Neural cell (in vitro differentiated cells): ENCODE measurements around the gene TAGLN. TPM values are rescaled to one million over a fixed set of nuclear protein-coding genes. Genes with fewer than 3 reads are reported as not detected.

ENCODE experiments used
- H2AFZ ChIP-seq: fragments of 200-600, 300-800 bp; sonication (generic), shearing (Covaris generic); 2 replicates; pipeline ENCODE4 v1.6.0; 2014; ENCODE audit warnings: low read depth, mild to moderate bottlenecking, antibody characterized with exemption, low read length, moderate library complexity
- H3F3A ChIP-seq: fragments of 200-600 bp; shearing (Covaris generic); 2 replicates; pipeline ENCODE4 v1.6.1; 2016; ENCODE audit warnings: mild to moderate bottlenecking, moderate library complexity, mixed read lengths, antibody characterized with exemption, low read length; ENCODE audit not compliant: insufficient read depth, poor library complexity, severe bottlenecking
- H3K27ac ChIP-seq: fragments of 200-600, 300-800 bp; sonication (generic), shearing (Covaris generic); 2 replicates; pipeline ENCODE4 v1.5.1; 2014; ENCODE audit warnings: mild to moderate bottlenecking, low read length, moderate library complexity
- H3K27me3 ChIP-seq: fragments of 300-800, 200-600 bp; sonication (generic), shearing (Covaris generic); 2 replicates; pipeline ENCODE4 v1.6.0; 2014; ENCODE audit warnings: mild to moderate bottlenecking, low read depth, low read length, moderate library complexity; ENCODE audit not compliant: insufficient read depth
- H3K36me3 ChIP-seq: fragments of 300-800, 200-600 bp; sonication (generic), shearing (Covaris generic); 2 replicates; pipeline ENCODE4 v1.5.1; 2014; ENCODE audit warnings: mild to moderate bottlenecking, antibody characterized with exemption, low read length, moderate library complexity; ENCODE audit not compliant: insufficient read depth
- H3K4me2 ChIP-seq: fragments of 300-800, 200-600 bp; sonication (generic), shearing (Covaris generic); 2 replicates; pipeline ENCODE4 v1.6.0; 2014; ENCODE audit warnings: mild to moderate bottlenecking, low read length
- H3K4me3 ChIP-seq: fragments of 300-800, 200-600 bp; sonication (generic), shearing (Covaris generic); 2 replicates; pipeline ENCODE4 v1.5.1; 2014; ENCODE audit warnings: mild to moderate bottlenecking, low read length, moderate library complexity
- H3K79me2 ChIP-seq: fragments of 200-600 bp; shearing (Covaris generic); replicated peaks from 2 replicates; pipeline ENCODE4 v1.6.0; 2014; ENCODE audit warnings: mild to moderate bottlenecking, low read length, moderate library complexity; ENCODE audit not compliant: insufficient read depth
- H3K9ac ChIP-seq: fragments of 300-800, 200-600 bp; sonication (generic), shearing (Covaris generic); 2 replicates; pipeline ENCODE4 v1.6.1; 2016; ENCODE audit warnings: mild to moderate bottlenecking, low read length, mixed read lengths
- H3K9me2 ChIP-seq: fragments of 200-600 bp; shearing (Covaris generic); 2 replicates; pipeline ENCODE4 v1.6.1; 2016; ENCODE audit warnings: mild to moderate bottlenecking, low read length, mixed read lengths; ENCODE audit not compliant: insufficient read depth
- H3K9me3 ChIP-seq: fragments of 200-600, 300-800 bp; sonication (generic), shearing (Covaris generic); 2 replicates; pipeline ENCODE4 v1.6.1; 2016; ENCODE audit warnings: mild to moderate bottlenecking, mixed run types, low read length, moderate library complexity, mixed read lengths
- H4K20me1 ChIP-seq: fragments of 200-600 bp; shearing (Covaris generic); 2 replicates; pipeline ENCODE4 v1.6.1; 2016; ENCODE audit warnings: mild to moderate bottlenecking, mixed run types; ENCODE audit not compliant: insufficient read depth
- EP300 ChIP-seq: fragments of 450-650 bp; conservative IDR thresholded peaks from 2 replicates; pipeline ENCODE4 v1.6.1; 2014; ENCODE audit warnings: antibody characterized with exemption, mild to moderate bottlenecking, moderate library complexity; ENCODE audit not compliant: poor library complexity, severe bottlenecking
- EZH2 ChIP-seq: fragments of 200-600, 300-800 bp; shearing (Covaris generic), sonication (generic); IDR thresholded peaks from 2 replicates; pipeline ENCODE4 v1.6.1; 2014; ENCODE audit warnings: antibody characterized with exemption, low read length, borderline replicate concordance, mild to moderate bottlenecking; ENCODE audit not compliant: insufficient read depth, poor library complexity, severe bottlenecking
- MXI1 ChIP-seq: fragments of 450-650 bp; conservative IDR thresholded peaks from 2 replicates; pipeline ENCODE4 v1.6.1; 2014; ENCODE audit warnings: antibody characterized with exemption, mild to moderate bottlenecking; ENCODE audit not compliant: poor library complexity, severe bottlenecking
- POLR2AphosphoS5 ChIP-seq: IDR thresholded peaks from 2 replicates; pipeline ENCODE4 v1.6.1; 2012
- RAD21 ChIP-seq: fragments of 450-650 bp; conservative IDR thresholded peaks from 2 replicates; pipeline ENCODE4 v1.6.1; 2014; ENCODE audit warnings: antibody characterized with exemption, mild to moderate bottlenecking, moderate library complexity
- SMC3 ChIP-seq: fragments of 450-650 bp; conservative IDR thresholded peaks from 2 replicates; pipeline ENCODE4 v1.6.1; 2014; ENCODE audit warnings: antibody characterized with exemption, mild to moderate bottlenecking, moderate library complexity; ENCODE audit not compliant: poor library complexity
- TAF1 ChIP-seq: IDR thresholded peaks from 2 replicates; pipeline ENCODE4 v1.6.1; 2012; ENCODE audit warnings: low read depth
- polyA plus RNA-seq: library from polyadenylated mRNA; depleted of rRNA; stranded (reverse); fragments of >200 nt; gene quantifications from 2 replicates; pipeline ENCODE4 v1.2.3, GENCODE V29; 2014
- TF ChIP-seq, protein P1 (sequence below): fragments of 450-650 bp; IDR thresholded peaks from 2 replicates; pipeline ENCODE4 v1.5.1; 2014; ENCODE audit warnings: antibody characterized with exemption, mild to moderate bottlenecking, moderate library complexity; ENCODE audit not compliant: poor library complexity, severe bottlenecking
- TF ChIP-seq, protein P2 (sequence below): IDR thresholded peaks from 2 replicates; pipeline ENCODE4 v1.6.1; 2012; ENCODE audit warnings: borderline replicate concordance

Gene TAGLN
- polyA plus RNA-seq, 1 donor from 2014 or later = 15.7 TPM

- Histone ChIP-seq H3K27me3 (no peaks in the 10 kb centered on the region), H3K9me3 (no peaks in the 10 kb centered on the region), H3K27ac (no peak overlapping the region), H2AFZ (no peak overlapping the region), H3K4me3 (no peak overlapping the region), H3K4me2 (no peak overlapping the region), H3K79me2 (no peaks in the 10 kb centered on the region), H3K9ac (no peak overlapping the region), H3K36me3 (no peaks in the 10 kb centered on the region), H3F3A (no peaks in the 10 kb centered on the region), H3K9me2 (no peaks in the 10 kb centered on the region), H4K20me1 (no peaks in the 10 kb centered on the region)
- TF ChIP-seq MXI1 = no peak
- no peak for TF ChIP-seq POLR2AphosphoS5
- TF ChIP-seq SMC3 = no peak
- no peak for TF ChIP-seq EP300
These were observed 11.2 kb upstream of the TAGLN start for GRCh38 chr11:117187799-117188481.

- no peaks in the 10 kb centered on the region for H3K9me2 ChIP-seq
- H3F3A ChIP-seq = no peaks in the 10 kb centered on the region
- H4K20me1 ChIP-seq = no peaks in the 10 kb centered on the region
- no peak overlapping the region for H3K9ac ChIP-seq
- no peaks in the 10 kb centered on the region for H3K27me3 ChIP-seq
- H3K9me3 ChIP-seq = no peaks in the 10 kb centered on the region
- H3K27ac ChIP-seq = no peak overlapping the region
- no peaks in the 10 kb centered on the region for H3K79me2 ChIP-seq
- H3K4me2 ChIP-seq = no peak overlapping the region
- H2AFZ ChIP-seq = no peak overlapping the region
- no peak overlapping the region for H3K4me3 ChIP-seq
- TF ChIP-seq, protein P1, sequence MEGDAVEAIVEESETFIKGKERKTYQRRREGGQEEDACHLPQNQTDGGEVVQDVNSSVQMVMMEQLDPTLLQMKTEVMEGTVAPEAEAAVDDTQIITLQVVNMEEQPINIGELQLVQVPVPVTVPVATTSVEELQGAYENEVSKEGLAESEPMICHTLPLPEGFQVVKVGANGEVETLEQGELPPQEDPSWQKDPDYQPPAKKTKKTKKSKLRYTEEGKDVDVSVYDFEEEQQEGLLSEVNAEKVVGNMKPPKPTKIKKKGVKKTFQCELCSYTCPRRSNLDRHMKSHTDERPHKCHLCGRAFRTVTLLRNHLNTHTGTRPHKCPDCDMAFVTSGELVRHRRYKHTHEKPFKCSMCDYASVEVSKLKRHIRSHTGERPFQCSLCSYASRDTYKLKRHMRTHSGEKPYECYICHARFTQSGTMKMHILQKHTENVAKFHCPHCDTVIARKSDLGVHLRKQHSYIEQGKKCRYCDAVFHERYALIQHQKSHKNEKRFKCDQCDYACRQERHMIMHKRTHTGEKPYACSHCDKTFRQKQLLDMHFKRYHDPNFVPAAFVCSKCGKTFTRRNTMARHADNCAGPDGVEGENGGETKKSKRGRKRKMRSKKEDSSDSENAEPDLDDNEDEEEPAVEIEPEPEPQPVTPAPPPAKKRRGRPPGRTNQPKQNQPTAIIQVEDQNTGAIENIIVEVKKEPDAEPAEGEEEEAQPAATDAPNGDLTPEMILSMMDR = no peak
- TF ChIP-seq SMC3 (no peak), EP300 (no peak), RAD21 (no peak), MXI1 (no peak), TAF1 (no peak)
- H3K36me3 ChIP-seq = no peaks in the 10 kb centered on the region
These were observed 10.5 kb upstream of the TAGLN start for GRCh38 chr11:117188620-117189081.

- Histone ChIP-seq H3K9ac (no peak overlapping the region), H2AFZ (no peak overlapping the region), H3K36me3 (no peaks in the 10 kb centered on the region), H3K9me3 (no peaks in the 10 kb centered on the region), H3K27me3 (no peaks in the 10 kb centered on the region), H3F3A (no peaks in the 10 kb centered on the region), H3K4me3 (no peak overlapping the region), H3K27ac (no peak overlapping the region), H4K20me1 (no peaks in the 10 kb centered on the region), H3K79me2 (no peaks in the 10 kb centered on the region), H3K9me2 (no peaks in the 10 kb centered on the region), H3K4me2 (no peak overlapping the region)
- TF ChIP-seq, protein P2, sequence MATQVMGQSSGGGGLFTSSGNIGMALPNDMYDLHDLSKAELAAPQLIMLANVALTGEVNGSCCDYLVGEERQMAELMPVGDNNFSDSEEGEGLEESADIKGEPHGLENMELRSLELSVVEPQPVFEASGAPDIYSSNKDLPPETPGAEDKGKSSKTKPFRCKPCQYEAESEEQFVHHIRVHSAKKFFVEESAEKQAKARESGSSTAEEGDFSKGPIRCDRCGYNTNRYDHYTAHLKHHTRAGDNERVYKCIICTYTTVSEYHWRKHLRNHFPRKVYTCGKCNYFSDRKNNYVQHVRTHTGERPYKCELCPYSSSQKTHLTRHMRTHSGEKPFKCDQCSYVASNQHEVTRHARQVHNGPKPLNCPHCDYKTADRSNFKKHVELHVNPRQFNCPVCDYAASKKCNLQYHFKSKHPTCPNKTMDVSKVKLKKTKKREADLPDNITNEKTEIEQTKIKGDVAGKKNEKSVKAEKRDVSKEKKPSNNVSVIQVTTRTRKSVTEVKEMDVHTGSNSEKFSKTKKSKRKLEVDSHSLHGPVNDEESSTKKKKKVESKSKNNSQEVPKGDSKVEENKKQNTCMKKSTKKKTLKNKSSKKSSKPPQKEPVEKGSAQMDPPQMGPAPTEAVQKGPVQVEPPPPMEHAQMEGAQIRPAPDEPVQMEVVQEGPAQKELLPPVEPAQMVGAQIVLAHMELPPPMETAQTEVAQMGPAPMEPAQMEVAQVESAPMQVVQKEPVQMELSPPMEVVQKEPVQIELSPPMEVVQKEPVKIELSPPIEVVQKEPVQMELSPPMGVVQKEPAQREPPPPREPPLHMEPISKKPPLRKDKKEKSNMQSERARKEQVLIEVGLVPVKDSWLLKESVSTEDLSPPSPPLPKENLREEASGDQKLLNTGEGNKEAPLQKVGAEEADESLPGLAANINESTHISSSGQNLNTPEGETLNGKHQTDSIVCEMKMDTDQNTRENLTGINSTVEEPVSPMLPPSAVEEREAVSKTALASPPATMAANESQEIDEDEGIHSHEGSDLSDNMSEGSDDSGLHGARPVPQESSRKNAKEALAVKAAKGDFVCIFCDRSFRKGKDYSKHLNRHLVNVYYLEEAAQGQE = no peak
- TF ChIP-seq EZH2 (no peak), MXI1 (no peak), POLR2AphosphoS5 (no peak), EP300 (no peak), TAF1 (no peak), SMC3 (no peak), RAD21 (no peak)
- TF ChIP-seq, protein P1 = no peak
These were observed 9.8 kb upstream of the TAGLN start for GRCh38 chr11:117189191-117189940.
